ENCODE results near the gene DYNLT2. TPM values are rescaled to one million over a fixed set of nuclear protein-coding genes. Genes with fewer than 3 reads are reported as not detected.

The DYNLT2 gene
- total and polyA plus RNA-seq, 2 donors (not counting 1 experiment from before 2014, with no cell fraction given), result 0.49 to 0.83 TPM

DNA sequence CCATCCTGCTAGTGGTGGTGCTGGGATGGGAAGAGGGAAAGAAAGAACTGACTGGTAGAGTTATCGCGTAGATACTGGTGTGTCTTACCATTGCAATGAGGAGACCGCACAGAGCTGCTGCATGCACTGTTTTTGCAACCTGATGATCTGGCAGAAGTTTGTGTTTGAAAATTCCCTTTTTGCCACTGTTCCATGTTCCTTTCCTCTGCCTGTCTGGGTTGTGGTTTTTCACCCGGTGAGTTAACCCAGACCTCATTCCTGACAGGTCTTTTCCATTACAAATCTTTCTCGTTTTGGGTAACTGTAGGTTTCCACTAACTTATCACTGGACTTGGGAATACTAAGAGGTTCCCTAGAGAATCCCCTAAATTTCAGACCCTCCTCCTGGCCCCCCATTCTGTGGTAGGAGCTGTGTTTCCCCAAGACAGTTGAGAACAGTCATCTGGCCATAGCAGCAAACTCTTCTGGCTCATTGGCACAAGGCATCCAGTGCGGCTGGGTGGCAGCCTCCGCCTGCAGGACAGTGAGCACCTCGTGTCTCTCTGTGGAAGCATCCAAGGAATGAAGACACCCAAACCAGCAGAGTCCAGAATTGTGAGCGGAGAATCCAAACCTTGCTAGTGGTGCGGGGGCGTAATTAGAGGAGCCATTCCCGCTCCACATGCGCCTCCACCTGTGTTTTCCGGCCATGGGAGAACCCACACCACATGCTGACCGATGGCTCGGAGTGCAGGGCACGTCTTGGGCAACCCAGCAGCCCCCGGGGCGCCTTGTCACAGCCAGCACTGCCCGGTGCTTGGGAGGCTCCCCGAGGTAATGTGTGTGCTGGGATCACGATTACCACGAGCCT is 32.8 kb upstream of the DYNLT2 start:
- no peaks in the 10 kb centered on the region for H3K9me3 ChIP-seq (ENCODE audit: control insufficient read depth, insufficient read depth, low read depth, low read length)
- H3K27me3 ChIP-seq (ENCODE audit: control insufficient read depth, insufficient read depth, low read length), result no peaks in the 10 kb centered on the region
- no peak overlapping the region for H2AFZ ChIP-seq (ENCODE audit: low read length)
- no peaks in the 10 kb centered on the region for H4K20me1 ChIP-seq (ENCODE audit: control insufficient read depth, extremely low read depth, insufficient read depth, low read length)
- H3K36me3 ChIP-seq (ENCODE audit: control insufficient read depth, insufficient read depth, low read length), result no peaks in the 10 kb centered on the region
- no peak overlapping the region for H3K4me2 ChIP-seq (ENCODE audit: extremely low read depth, insufficient read depth, low read length)
- H3K27ac ChIP-seq (ENCODE audit: insufficient read depth, low read length), result no peak overlapping the region
- H3K4me3 ChIP-seq (replicated peaks in 1 of 4; ENCODE audit: control extremely low read depth in 1 of 4, insufficient read depth in 1 of 4, low read depth in 3 of 4, low read length in 4 of 4), result no peak overlapping the region
- peak in 1 of 2 donors; percentile 53 for DNase-seq (ENCODE audit: low read depth in 2 of 2)
- peaks cover 6% of the 10 kb centered on the region for H3K4me1 ChIP-seq (ENCODE audit: control insufficient read depth, extremely low read depth, insufficient read depth, low read length)
- no peaks in the 10 kb centered on the region for H3K79me2 ChIP-seq (ENCODE audit: control insufficient read depth, insufficient read depth, low read length)
- TF ChIP-seq EZH2 (IDR thresholded peaks at IDR 0.05; ENCODE audit: low read length, missing control alignments), result no peak
- TF ChIP-seq, protein P1, sequence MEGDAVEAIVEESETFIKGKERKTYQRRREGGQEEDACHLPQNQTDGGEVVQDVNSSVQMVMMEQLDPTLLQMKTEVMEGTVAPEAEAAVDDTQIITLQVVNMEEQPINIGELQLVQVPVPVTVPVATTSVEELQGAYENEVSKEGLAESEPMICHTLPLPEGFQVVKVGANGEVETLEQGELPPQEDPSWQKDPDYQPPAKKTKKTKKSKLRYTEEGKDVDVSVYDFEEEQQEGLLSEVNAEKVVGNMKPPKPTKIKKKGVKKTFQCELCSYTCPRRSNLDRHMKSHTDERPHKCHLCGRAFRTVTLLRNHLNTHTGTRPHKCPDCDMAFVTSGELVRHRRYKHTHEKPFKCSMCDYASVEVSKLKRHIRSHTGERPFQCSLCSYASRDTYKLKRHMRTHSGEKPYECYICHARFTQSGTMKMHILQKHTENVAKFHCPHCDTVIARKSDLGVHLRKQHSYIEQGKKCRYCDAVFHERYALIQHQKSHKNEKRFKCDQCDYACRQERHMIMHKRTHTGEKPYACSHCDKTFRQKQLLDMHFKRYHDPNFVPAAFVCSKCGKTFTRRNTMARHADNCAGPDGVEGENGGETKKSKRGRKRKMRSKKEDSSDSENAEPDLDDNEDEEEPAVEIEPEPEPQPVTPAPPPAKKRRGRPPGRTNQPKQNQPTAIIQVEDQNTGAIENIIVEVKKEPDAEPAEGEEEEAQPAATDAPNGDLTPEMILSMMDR (conservative IDR thresholded peaks at IDR 0.05 in 1 of 2, IDR thresholded peaks at IDR 0.05 in 1 of 2; ENCODE audit: low read depth in 1 of 2, low read length in 2 of 2), result no peak
- no peak overlapping the region for H3K9ac ChIP-seq (ENCODE audit: insufficient read depth, low read length)

DNA sequence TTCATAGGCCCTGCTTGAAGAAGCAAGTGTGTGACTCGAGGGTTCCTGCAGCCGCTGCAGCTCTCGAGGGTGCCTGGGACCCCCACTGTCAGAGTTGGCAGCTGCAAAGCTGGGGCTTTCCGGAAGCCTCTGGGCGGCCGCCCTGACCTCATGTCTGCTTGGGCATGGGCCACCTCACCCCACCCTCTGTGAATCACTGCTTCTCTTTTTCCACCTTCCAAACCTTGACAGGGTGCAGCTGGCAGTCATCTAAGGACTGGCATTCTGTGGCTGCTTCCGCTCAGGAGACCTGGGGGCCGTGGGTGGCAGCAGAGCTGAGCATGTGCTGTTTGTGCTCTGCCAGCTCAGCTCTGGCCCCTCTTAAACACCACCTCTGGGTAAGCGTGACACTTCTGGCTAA is 32.0 kb upstream of the DYNLT2 start:
- no peak overlapping the region for H3K27ac ChIP-seq (ENCODE audit: insufficient read depth, low read length)
- H3K9me3 ChIP-seq (ENCODE audit: control insufficient read depth, insufficient read depth, low read depth, low read length), result no peaks in the 10 kb centered on the region
- no peak overlapping the region for H3K4me2 ChIP-seq (ENCODE audit: extremely low read depth, insufficient read depth, low read length)
- no peaks in the 10 kb centered on the region for H3K27me3 ChIP-seq (ENCODE audit: control insufficient read depth, insufficient read depth, low read length)
- no peaks in the 10 kb centered on the region for H3K79me2 ChIP-seq (ENCODE audit: control insufficient read depth, insufficient read depth, low read length)
- H3K9ac ChIP-seq (ENCODE audit: insufficient read depth, low read length), result no peak overlapping the region
- TF ChIP-seq EZH2 (IDR thresholded peaks at IDR 0.05; ENCODE audit: low read length, missing control alignments), result no peak
- TF ChIP-seq, protein P1 (conservative IDR thresholded peaks at IDR 0.05 in 1 of 2, IDR thresholded peaks at IDR 0.05 in 1 of 2; ENCODE audit: low read depth in 1 of 2, low read length in 2 of 2), result no peak
- H4K20me1 ChIP-seq (ENCODE audit: control insufficient read depth, extremely low read depth, insufficient read depth, low read length), result no peaks in the 10 kb centered on the region
- no peak overlapping the region for H2AFZ ChIP-seq (ENCODE audit: low read length)
- H3K4me3 ChIP-seq (replicated peaks in 1 of 4; ENCODE audit: control extremely low read depth in 1 of 4, insufficient read depth in 1 of 4, low read depth in 3 of 4, low read length in 4 of 4), result no peak overlapping the region
- peak in 1 of 2 donors; percentile 19 for DNase-seq (ENCODE audit: low read depth in 2 of 2)
- H3K4me1 ChIP-seq (ENCODE audit: control insufficient read depth, extremely low read depth, insufficient read depth, low read length), result peaks cover 6% of the 10 kb centered on the region
- no peaks in the 10 kb centered on the region for H3K36me3 ChIP-seq (ENCODE audit: control insufficient read depth, insufficient read depth, low read length)

DNA sequence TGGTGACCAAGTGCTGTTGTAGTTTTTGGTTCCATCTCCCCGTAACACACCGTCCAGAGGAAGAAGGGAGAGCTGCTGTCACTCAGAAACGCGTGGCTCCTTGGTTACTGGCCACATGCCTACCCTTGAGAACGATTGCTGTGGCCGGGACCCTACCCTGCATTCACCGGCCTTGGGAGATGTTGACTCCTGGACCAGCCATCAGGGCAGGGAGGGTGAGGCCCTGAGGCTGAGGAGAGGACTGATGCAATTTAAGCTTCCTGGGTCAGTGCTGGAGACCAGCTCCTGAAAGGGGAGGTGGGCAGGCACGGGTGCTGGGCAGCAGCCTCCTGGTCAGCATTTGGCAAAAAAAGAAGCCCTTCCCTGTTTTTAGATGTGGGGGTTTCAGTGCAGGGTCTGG is 31.6 kb upstream of the DYNLT2 start:
- Histone ChIP-seq H3K36me3 (ENCODE audit: control insufficient read depth, insufficient read depth, low read length) (no peaks in the 10 kb centered on the region), H3K79me2 (ENCODE audit: control insufficient read depth, insufficient read depth, low read length) (no peaks in the 10 kb centered on the region), H3K9me3 (ENCODE audit: control insufficient read depth, insufficient read depth, low read depth, low read length) (no peaks in the 10 kb centered on the region), H3K27me3 (ENCODE audit: control insufficient read depth, insufficient read depth, low read length) (no peaks in the 10 kb centered on the region), H3K4me1 (ENCODE audit: control insufficient read depth, extremely low read depth, insufficient read depth, low read length) (peaks cover 6% of the 10 kb centered on the region), H4K20me1 (ENCODE audit: control insufficient read depth, extremely low read depth, insufficient read depth, low read length) (no peaks in the 10 kb centered on the region), H3K4me2 (ENCODE audit: extremely low read depth, insufficient read depth, low read length) (no peak overlapping the region), H3K27ac (ENCODE audit: insufficient read depth, low read length) (no peak overlapping the region), H3K9ac (ENCODE audit: insufficient read depth, low read length) (no peak overlapping the region), H3K4me3 (replicated peaks in 1 of 4; ENCODE audit: control extremely low read depth in 1 of 4, insufficient read depth in 1 of 4, low read depth in 3 of 4, low read length in 4 of 4) (no peak overlapping the region), H2AFZ (ENCODE audit: low read length) (no peak overlapping the region)
- TF ChIP-seq, protein P1 (conservative IDR thresholded peaks at IDR 0.05 in 1 of 2, IDR thresholded peaks at IDR 0.05 in 1 of 2; ENCODE audit: low read depth in 1 of 2, low read length in 2 of 2), result no peak
- TF ChIP-seq EZH2 (IDR thresholded peaks at IDR 0.05; ENCODE audit: low read length, missing control alignments), result no peak
- no peak for DNase-seq (ENCODE audit: low read depth in 2 of 2)
